ENCODE measurements around the gene TIGD7.

- TF ChIP-seq POLR2A (IDR thresholded peaks at IDR 0.05) (no peak), CTCF (IDR thresholded peaks at IDR 0.05) (no peak)
Observed at GRCh38 chr16:3268294-3268693, 36.9 kb downstream of the TIGD7 start.

Measured in lower leg skin (tissue), 3 donors.